ENCODE measurements around the gene CENPP.
A peak's percentile ranks its signal among the peaks of the same experiment; 100 is the strongest.

Gene CENPP

DNA sequence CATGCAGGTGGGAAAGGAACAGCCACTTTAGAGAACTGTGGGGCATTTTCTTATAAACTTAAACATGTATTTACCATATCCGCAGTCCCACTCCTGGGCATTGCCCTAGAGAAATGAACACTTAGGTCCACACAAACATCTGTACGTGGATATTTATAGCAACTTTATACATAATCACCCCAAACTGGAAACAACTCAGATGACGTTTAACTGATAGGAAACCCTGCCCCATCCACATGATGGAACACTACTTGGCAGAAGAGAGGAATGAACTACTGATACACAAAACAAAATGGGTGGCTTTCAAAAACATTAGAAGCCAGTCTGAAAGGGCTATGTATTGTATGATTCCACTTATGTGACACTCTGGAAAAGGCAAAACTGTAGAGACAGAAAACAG is 187.6 kb downstream of the CENPP start:
- DNase-seq = no peak

DNA sequence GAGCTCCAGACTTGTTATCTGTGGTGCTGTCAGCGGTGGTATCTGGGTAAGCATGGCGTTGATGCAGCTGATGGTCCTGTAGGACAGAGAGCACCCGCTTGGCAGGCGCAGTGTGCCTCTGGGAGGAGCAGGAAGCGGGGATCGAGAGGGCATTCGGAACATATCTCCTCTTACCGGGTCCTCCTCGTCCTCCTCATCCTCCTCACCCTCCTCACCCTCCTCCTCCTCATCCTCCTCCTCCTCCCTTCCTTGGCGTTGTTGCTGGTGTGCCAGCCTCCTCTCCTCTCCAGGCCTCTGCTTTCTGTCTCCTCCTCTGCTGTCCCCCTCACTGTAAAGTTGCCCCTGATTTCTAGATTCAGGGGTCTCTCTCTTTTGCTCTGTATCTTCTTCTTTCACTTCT is 188.9 kb downstream of the CENPP start:
- DNase-seq = no peak

GRCh38 chr9:92516521-92516920 is 190.8 kb downstream of the CENPP start:
- no peak for DNase-seq

- no peak for DNase-seq
Observed at GRCh38 chr9:92517046-92517445, 191.3 kb downstream of the CENPP start.

GRCh38 chr9:92518199-92518598 is 192.4 kb downstream of the CENPP start:
- no peak for DNase-seq

DNA sequence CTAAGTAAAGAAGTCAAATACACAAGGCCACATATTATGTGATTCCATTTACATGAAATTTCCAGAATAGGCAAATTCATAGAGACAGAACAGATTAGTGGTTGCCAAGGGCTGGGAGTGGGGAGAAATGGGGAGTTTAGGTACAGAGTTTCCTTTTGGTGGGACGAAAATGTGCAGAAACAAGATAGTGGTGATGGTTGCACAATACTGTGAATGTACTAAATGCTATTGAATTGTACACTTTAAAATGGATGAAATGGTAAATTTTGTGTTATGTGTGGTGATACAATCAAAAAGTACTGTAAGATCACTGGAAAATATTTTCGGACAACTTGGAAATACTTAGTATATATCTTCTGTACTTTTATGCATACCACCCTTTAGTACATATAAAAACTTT is 195.1 kb downstream of the CENPP start:
- no peak for DNase-seq

- DNase-seq = no peak
Observed at GRCh38 chr9:92522983-92523970, 197.5 kb downstream of the CENPP start.

GRCh38 chr9:92524881-92525280 is 199.1 kb downstream of the CENPP start:
- no peak for DNase-seq

DNA sequence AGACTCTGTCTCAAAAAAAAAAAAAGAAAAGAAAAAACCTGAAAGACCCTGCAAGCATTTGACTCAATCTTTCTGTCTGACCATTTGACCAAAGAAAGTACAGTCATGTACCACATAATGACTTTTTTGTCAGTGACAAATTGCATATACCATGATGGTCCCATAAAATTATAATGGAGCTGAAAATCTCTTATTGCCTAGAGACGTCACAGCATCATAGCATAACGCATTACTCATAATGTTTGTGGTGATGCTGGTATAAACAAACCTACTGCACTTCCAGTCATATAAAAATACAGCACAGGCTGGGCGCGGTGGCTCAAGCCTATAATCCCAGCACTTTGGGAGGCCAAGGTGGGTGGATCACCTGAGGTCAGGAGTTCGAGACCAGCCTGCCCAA is 199.6 kb downstream of the CENPP start:
- no peak for DNase-seq

- DNase-seq = no peak
Observed at GRCh38 chr9:92527291-92527828, 201.6 kb downstream of the CENPP start.

- DNase-seq = no peak
Observed at GRCh38 chr9:92527832-92528521, 202.2 kb downstream of the CENPP start.

DNA sequence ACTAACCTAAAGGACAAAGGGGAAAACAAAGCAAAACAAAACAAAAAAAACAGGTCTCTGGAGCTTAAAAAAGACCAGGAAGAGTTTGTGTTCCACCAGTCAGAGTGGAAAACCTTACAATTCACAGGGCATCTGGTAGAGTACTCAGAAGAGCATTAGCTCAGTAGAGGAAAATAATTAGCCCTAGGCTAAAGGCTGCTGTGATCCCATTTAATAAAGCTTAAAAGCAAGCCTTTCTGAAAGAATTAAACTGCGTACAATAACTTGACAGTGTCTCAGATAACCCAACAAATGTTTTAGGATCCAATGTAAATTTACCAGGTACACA is 202.7 kb downstream of the CENPP start:
- DNase-seq = no peak

DNA sequence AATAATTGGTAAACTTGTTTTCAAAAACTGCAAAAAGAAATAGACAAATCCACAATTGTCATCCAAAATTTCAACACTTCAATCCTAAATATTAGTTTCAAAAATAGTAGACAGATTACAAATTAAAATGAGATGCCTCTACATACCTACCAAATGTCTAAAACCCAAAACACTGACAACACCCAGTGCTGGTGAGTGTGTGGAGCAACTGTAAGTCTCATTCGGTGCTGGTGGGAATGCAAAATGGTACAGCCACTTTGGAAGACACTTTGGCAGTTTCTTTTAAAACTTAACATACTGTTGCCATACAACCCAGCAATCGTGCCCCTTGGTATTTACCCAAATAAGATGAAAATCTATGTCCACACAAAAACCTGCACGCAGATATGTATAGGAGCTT is 203.4 kb downstream of the CENPP start:
- DNase-seq = no peak

DNA sequence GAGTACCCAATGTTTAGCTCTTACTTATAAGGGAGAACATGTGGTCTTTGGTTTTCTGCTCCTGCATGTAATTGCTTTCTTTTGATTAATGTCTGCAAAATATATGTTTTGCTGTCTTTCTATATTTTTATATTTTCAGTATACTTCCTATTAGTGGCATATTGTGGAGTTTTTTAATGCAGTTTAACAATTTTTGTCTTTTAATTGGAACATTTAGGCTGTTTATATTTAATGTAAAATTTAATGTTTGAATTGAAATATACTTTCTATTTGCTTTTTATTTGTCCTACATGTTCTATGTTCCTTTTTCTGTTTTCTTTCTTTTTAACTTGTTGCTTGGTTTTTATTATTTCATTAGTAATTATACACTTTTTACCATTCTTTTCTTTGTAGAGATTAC is 205.1 kb downstream of the CENPP start:
- DNase-seq = no peak

- no peak for DNase-seq
Observed at GRCh38 chr9:92534204-92534603, 208.5 kb downstream of the CENPP start.

DNA sequence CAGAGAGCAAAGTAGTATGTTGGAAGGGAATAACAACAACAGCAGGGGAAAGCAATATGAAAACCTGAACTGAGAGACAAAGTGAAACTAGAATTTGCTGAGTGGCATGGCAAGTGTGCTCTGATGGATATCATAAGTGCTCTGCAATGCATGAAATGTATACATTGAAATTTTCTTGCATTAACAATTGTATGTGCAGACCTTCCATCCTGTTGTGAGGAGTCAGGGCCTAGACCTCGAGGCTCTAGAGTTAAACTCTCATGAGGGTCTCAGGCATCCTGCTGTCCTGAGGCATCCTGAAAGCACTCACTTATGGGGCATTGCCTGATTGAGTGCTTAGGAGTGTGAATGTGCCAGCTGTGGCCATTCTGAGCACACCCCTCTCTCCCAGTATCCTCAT is 208.9 kb downstream of the CENPP start:
- DNase-seq = peak; percentile 20

DNA sequence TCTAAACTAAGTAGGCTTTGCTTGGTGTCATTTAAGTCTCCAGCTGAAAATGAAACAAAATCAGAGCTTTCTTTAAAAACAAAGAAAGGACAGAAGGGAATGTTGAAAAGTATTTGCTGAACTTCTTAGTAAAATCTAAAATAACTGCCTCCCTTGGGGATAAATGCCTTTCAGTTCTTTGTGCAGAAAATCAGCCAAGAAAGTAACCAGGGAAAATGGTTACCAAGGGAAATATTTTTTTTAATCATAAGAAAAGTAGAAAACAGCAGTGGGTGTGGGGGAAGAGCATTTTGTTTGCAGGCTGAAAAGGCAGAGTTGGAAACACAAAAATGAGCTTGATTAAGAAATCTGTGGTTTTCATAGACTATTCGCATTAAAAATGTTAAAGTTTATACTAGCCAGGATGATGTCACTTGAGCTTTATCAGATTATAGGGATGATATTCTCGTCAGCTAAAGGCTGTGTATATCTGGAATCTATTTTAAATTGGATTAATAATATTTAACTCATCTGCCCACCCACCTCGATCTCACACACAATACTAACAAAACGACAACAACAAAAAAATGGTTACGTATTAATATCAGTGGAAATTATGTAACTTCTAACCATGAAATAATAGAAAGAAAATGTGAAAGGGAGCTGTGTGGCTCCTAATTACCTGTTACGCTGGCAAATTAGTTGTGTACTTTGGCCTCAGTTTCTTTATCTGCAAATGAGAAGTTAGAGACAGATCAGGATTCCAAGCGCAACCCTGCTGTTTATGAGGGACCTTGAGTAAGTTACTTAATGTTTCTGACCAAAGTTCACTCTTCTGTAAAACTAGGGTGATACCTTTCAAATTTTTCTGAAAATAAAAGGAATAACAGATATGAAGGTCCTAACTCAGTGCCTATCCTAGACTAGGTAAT is 210.4 kb downstream of the CENPP start, which contains the start of gene ECM2:
ECM2 (minus strand) TSS at position 51 of the 911 bp plus-strand sequence. CDS start 13,124 bp downstream, outside the sequence.
- DNase-seq = no peak

DNA sequence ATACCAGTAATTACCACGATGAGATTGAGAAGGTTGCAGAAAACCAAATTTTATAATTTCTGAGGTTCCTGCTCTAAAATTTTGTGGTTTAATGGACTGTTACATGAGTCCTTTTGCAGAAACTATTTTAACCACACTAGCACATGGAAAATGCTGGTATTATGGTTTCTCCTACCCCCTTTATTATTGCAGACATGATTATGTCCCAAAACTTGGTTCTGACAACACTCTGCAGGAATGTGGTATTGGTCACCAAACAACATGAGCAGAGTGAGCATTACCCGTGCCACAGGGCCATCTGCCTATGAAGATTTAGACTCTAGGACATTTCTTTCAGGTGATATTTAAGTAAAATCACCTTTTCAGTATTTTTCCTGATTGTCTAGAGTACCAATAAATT is 212.8 kb downstream of the CENPP start:
- no peak for DNase-seq

GRCh38 chr9:92543972-92544371 is 218.2 kb downstream of the CENPP start:
- DNase-seq = no peak

GRCh38 chr9:92545002-92545510 is 219.3 kb downstream of the CENPP start:
- no peak for DNase-seq

DNA sequence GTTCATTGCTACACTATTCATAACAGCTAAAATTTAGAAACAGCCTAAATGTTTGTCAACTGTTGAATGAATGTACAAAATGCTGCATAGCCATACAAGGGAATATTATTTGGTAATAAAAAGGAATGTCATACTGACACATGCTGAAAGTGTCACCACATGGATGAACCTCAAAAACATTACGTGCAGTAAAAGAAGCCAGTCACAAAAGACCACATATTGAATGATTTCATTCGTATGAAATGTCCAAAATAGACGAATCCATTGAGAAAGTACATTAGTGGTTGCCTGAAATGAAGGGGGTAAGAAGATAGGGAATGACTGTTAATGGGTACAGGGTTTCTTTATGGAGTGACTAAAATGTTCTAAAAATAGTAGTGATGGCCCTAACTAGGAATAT is 221.6 kb downstream of the CENPP start:
- no peak for DNase-seq

GRCh38 chr9:92550765-92551164 is 225.0 kb downstream of the CENPP start:
- DNase-seq = no peak

Data from RPMI8226 (cell line).